Stimulated activated memory B cell treated with anti-CD40 and anti-IgM and Interleukin-4, amounts not matched to agents 10 μg/mL and 1 μg/mL and 100 μg/mL, for 72 hours (primary cell): ENCODE data around the gene PIGM.
A peak's percentile ranks its signal among the peaks of the same experiment; 100 is the strongest.

Experiments used
- ATAC-seq: fragments of 150-1000 bp; cut with Tn5 transposase; 2 replicates; pipeline ENCODE4 v1.10.0; 2021
- H3K27ac Mint-ChIP-seq: one replicate; pipeline ENCODE4 v1.8.0; 2022; ENCODE audit warnings: mild to moderate bottlenecking, mixed read lengths
- H3K27me3 Mint-ChIP-seq: one replicate; pipeline ENCODE4 v1.8.0; 2022; ENCODE audit warnings: mixed read lengths
- H3K36me3 Mint-ChIP-seq: one replicate; pipeline ENCODE4 v1.8.0; 2022; ENCODE audit warnings: mixed read lengths
- H3K4me1 Mint-ChIP-seq: one replicate; pipeline ENCODE4 v1.8.0; 2022; ENCODE audit warnings: mixed read lengths
- H3K4me3 Mint-ChIP-seq: one replicate; pipeline ENCODE4 v1.8.0; 2022; ENCODE audit warnings: mild to moderate bottlenecking, moderate library complexity, mixed read lengths
- H3K9me3 Mint-ChIP-seq: one replicate; pipeline ENCODE4 v1.8.0; 2022; ENCODE audit warnings: mixed read lengths

PIGM gene

GRCh38 chr1:160047111-160047991 lies 15.6 kb upstream of the PIGM start:
- Mint-ChIP-seq H3K36me3 (no peaks in the 10 kb centered on the region), H3K4me3 (peak overlapping the region; percentile 75), H3K27me3 (peaks cover 10% of the 10 kb centered on the region), H3K4me1 (peaks cover 15% of the 10 kb centered on the region), H3K9me3 (no peaks in the 10 kb centered on the region), H3K27ac (peak overlapping the region; percentile 51)
- ATAC-seq: peak; percentile 68

DNA sequence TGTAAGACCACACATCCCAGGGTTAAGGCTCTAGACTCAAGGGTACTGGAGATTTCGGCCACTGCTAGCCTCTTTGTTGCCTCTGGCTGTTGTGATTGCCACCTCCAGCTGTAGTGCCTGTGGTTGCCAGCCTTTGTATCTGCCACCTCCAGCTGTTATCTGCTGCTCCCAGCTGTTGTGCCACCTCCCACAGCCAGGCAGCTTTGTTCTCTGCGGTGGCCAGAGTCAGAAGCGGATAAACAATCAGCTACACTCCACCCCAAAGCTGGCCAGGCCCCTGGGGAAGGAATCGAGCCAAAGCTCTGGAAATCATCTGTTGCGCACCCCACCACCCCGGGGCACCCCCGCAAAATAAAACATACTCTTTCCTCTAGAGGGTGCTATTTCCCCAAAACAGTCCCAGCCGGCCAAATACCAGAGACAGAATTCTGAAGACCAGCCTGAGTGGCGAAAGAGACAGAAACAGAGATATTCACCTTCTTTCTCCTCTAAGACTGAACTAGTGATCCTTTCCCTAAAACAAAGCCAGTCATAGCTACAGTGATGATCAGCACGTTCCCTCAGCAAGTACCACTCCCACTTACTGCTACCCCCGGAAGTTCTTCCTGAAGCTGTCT lies 14.8 kb upstream of the PIGM start:
- H3K27me3 Mint-ChIP-seq: peaks cover 2% of the 10 kb centered on the region
- H3K4me3 Mint-ChIP-seq: peak overlapping the region; percentile 75
- ATAC-seq: peak; percentile 83
- H3K27ac Mint-ChIP-seq: peak overlapping the region; percentile 51
- H3K4me1 Mint-ChIP-seq: peaks cover 15% of the 10 kb centered on the region
- H3K9me3 Mint-ChIP-seq: no peaks in the 10 kb centered on the region
- H3K36me3 Mint-ChIP-seq: no peaks in the 10 kb centered on the region

GRCh38 chr1:160045653-160046052 lies 13.9 kb upstream of the PIGM start:
- Mint-ChIP-seq H3K4me3 (no peak overlapping the region), H3K27me3 (no peaks in the 10 kb centered on the region), H3K36me3 (no peaks in the 10 kb centered on the region), H3K27ac (no peak overlapping the region), H3K4me1 (peaks cover 15% of the 10 kb centered on the region), H3K9me3 (no peaks in the 10 kb centered on the region)
- no peak for ATAC-seq

DNA sequence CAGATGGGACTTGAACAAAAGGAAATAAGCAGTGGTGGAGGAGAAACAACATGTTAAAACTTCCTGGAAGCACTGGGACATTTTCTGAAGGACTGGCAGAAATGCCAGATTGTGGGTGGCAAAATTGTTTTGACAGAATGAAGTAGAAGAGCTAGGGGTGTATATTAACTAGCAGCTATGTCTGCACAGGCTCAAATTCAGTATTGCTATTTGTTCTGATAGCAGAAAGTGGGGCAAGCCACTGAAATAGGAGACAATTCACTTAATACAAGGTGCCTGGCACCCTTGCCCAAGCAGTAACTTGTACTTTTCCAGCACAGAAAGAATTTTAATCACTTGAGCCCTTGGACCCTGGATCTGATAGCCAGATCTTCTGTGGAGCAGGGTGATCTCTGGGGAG lies 11.8 kb upstream of the PIGM start:
- H3K9me3 Mint-ChIP-seq: no peaks in the 10 kb centered on the region
- H3K27me3 Mint-ChIP-seq: no peaks in the 10 kb centered on the region
- H3K4me1 Mint-ChIP-seq: peaks cover 15% of the 10 kb centered on the region
- no peak overlapping the region for H3K4me3 Mint-ChIP-seq
- no peaks in the 10 kb centered on the region for H3K36me3 Mint-ChIP-seq
- ATAC-seq: no peak
- H3K27ac Mint-ChIP-seq: no peak overlapping the region

GRCh38 chr1:160040476-160040875 lies 8.7 kb upstream of the PIGM start:
- H3K4me3 Mint-ChIP-seq: no peak overlapping the region
- ATAC-seq: no peak
- no peaks in the 10 kb centered on the region for H3K36me3 Mint-ChIP-seq
- H3K27me3 Mint-ChIP-seq: no peaks in the 10 kb centered on the region
- no peaks in the 10 kb centered on the region for H3K9me3 Mint-ChIP-seq
- H3K27ac Mint-ChIP-seq: no peak overlapping the region
- no peaks in the 10 kb centered on the region for H3K4me1 Mint-ChIP-seq

DNA sequence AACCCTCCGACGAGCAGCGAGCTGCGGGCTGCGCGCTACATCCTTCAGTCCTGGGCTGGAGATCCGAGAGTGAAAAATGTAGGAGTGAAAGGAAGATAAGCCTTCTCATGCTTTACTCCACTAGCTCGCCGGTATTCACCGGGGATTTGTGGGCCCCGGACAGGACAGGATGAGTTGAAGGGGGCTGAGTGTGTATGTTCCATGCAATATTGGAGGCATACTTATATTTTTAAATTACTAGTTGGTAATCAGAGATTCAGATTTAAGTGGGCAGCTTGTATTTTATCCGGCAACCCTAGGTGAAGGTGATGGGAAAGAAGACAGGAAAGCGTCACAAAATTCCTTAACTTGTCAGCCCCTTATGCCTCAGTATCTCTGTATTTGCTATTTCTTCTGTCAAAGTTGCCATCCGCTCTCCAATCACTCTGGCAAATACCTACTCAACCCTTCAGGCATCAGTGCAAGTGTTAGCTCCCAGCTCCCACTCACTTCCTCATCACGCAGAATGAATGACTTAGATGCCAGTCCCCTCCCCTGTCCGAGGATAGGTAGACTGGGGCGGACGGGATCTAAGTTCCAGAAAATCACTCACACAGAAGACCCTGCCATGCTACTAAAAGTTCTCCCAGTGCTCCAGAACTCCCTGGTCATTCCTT lies 503 bp upstream of the PIGM start:
- Mint-ChIP-seq H3K4me1 (peaks cover 30% of the 10 kb centered on the region), H3K9me3 (no peaks in the 10 kb centered on the region), H3K27ac (peak overlapping the region; percentile 87), H3K36me3 (no peaks in the 10 kb centered on the region), H3K4me3 (peak overlapping the region; percentile 94), H3K27me3 (no peaks in the 10 kb centered on the region)
- ATAC-seq: peak; percentile 31

GRCh38 chr1:160030657-160031364 lies 979 bp downstream of the PIGM start:
- no peaks in the 10 kb centered on the region for H3K36me3 Mint-ChIP-seq
- peak; percentile 47 for ATAC-seq
- H3K27ac Mint-ChIP-seq: peak overlapping the region; percentile 87
- no peaks in the 10 kb centered on the region for H3K9me3 Mint-ChIP-seq
- no peaks in the 10 kb centered on the region for H3K27me3 Mint-ChIP-seq
- peak overlapping the region; percentile 94 for H3K4me3 Mint-ChIP-seq
- peaks cover 30% of the 10 kb centered on the region for H3K4me1 Mint-ChIP-seq

DNA sequence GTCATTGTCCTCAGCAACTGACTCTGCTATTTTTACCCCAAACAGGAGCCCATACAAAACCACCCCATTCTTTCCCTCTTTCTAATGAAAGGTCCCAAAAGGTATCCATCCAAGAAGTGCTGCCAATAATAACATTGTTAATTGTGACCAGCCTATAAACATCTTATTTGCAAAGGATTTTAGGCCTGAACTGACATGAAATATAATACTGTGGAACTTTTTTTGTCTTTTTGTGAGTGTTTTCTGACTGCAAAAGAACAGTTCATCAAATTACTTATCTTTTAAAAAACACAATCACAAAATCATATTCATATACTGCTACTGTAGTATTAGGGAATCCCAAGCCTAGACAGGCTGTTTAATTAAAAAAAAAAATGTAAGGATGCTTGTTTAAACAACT lies 3.4 kb downstream of the PIGM start:
- H3K27ac Mint-ChIP-seq: no peak overlapping the region
- ATAC-seq: no peak

GRCh38 chr1:160025314-160025713 lies 6.5 kb downstream of the PIGM start:
- no peak for ATAC-seq
- no peaks in the 10 kb centered on the region for H3K36me3 Mint-ChIP-seq
- H3K9me3 Mint-ChIP-seq: no peaks in the 10 kb centered on the region
- H3K27me3 Mint-ChIP-seq: no peaks in the 10 kb centered on the region
- no peak overlapping the region for H3K4me3 Mint-ChIP-seq
- peaks cover 5% of the 10 kb centered on the region for H3K4me1 Mint-ChIP-seq
- no peak overlapping the region for H3K27ac Mint-ChIP-seq

More for the DNA sequence above, 3.4 kb downstream of the PIGM start:
- Mint-ChIP-seq H3K4me1 (peaks cover 30% of the 10 kb centered on the region), H3K9me3 (no peaks in the 10 kb centered on the region), H3K36me3 (no peaks in the 10 kb centered on the region), H3K4me3 (no peak overlapping the region), H3K27me3 (no peaks in the 10 kb centered on the region)

DNA sequence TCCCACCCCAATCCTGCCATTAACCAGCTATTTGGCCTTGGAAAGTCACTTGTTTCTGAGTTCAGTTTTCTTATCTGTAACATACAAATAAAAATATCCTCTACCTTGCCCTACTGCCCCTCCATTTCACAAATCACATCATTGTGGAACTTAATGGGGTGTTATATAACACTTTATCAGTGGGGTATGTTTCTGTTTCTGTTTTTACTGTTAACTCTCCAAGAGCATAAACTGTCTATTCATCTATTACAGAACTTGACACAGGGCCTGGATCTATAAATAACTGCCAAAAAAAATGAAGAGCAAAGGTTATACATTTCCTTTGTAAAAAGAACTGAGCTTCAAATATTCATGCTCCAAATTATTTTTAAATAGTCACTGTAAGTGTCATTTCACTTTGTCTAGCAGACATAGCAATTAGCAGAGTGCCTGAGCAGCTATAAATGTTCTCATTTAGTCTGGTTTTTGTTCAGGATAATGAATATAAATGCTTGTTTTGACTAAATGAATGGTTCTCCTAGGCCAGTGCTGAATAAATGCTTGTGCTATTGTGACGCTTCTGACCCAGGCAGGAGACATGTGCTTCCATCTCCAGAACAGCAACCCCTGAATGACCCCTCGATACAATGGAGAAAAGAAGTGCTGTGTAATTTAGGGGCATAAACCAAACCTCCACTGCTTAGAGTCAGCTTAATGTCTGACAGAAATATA lies 7.4 kb downstream of the PIGM start:
- Mint-ChIP-seq H3K9me3 (no peaks in the 10 kb centered on the region), H3K27ac (no peak overlapping the region), H3K36me3 (no peaks in the 10 kb centered on the region), H3K4me1 (no peaks in the 10 kb centered on the region), H3K27me3 (no peaks in the 10 kb centered on the region), H3K4me3 (no peak overlapping the region)
- ATAC-seq: no peak

DNA sequence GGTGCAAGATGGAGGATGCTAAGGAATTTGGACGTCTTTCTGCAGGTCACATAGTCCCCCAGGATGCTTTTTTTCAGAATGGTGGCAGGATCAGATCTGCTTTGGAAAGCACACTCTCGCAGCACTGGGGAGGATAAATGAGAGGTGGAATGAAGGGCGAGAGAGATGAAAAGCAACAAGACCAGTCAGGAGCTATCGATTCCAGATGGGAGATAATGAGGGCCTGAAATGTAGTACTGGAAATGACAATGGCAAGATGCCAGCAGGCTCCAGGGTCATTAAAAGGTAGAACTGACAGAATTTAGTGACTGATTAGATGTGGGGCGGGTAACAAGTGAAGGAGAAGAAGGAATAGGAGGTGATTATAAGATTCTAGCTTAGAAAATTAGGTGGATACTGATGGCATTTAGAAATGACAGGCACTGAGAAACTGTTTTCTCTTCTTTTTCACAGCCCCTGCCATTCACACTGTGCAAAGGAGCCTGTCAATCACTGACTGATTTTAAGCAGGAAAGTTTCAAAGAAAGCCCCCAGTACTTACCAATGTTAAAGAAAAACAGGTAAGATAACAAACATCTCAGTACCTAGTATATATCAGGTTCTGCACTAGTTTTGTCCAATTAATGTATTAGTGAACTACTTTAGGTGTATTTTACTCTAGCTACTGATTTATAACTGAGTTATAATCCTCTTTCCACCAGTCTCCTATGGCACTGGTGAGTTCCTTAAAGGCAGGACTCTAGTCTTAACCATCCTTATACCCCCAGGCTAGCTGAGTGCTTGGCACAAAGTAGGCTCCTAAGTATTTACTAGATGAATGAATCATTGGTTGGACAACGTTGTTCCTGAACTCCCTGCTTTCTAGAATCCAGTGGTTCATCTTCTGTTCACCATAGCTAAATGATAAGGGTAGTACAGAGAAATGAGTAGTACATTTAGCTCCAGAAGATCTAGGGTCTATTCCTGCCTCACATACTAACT lies 9.2 kb downstream of the PIGM start:
- Mint-ChIP-seq H3K4me1 (no peaks in the 10 kb centered on the region), H3K36me3 (no peaks in the 10 kb centered on the region), H3K27me3 (peaks cover 1% of the 10 kb centered on the region), H3K4me3 (no peak overlapping the region), H3K27ac (no peak overlapping the region), H3K9me3 (no peaks in the 10 kb centered on the region)
- no peak for ATAC-seq

GRCh38 chr1:160021376-160022074 lies 10.3 kb downstream of the PIGM start:
- no peak for ATAC-seq
- Mint-ChIP-seq H3K9me3 (no peaks in the 10 kb centered on the region), H3K36me3 (no peaks in the 10 kb centered on the region), H3K27ac (no peak overlapping the region), H3K27me3 (peaks cover 8% of the 10 kb centered on the region), H3K4me1 (no peaks in the 10 kb centered on the region), H3K4me3 (no peak overlapping the region)

DNA sequence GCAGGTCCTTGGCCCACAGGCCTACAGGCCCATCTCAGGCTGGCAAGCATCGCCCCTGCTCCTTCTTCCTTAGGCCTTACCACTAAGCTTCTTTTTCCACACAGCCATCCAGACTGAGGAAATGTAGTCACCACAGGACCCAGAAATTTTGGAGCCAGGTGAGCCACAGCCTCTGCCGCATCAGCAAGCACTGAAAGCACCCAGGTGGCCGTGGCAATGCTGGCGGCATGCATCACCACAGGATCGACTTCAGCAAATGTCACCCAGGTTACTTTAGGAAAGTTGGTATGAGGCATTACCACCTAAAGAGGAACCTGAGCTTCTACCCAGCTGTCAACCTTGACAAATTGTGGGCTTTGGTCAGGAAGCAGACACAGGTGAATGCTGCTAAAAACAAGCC lies 11.6 kb downstream of the PIGM start:
- H3K27me3 Mint-ChIP-seq: peaks cover 8% of the 10 kb centered on the region
- H3K27ac Mint-ChIP-seq: no peak overlapping the region
- no peaks in the 10 kb centered on the region for H3K9me3 Mint-ChIP-seq
- no peaks in the 10 kb centered on the region for H3K4me1 Mint-ChIP-seq
- ATAC-seq: no peak
- H3K4me3 Mint-ChIP-seq: no peak overlapping the region
- no peaks in the 10 kb centered on the region for H3K36me3 Mint-ChIP-seq
